Fibroblast of mammary gland (primary cell): ENCODE measurements around the gene PARP9.

Experiments
- DNase-seq: peaks from one replicate; pipeline ENCODE4 v3.0.0-alpha.2; 2010; ENCODE audit warnings: low read depth
- H3K4me3 ChIP-seq: 2 replicates; pipeline ENCODE4 v1.5.1; 2011; ENCODE audit warnings: low read depth, mild to moderate bottlenecking, low read length, moderate library complexity; ENCODE audit not compliant: control insufficient read depth
- CTCF ChIP-seq: conservative IDR thresholded peaks from 2 replicates; pipeline ENCODE4 v1.5.1; 2011; ENCODE audit warnings: low read depth, low read length, inconsistent platforms; ENCODE audit not compliant: control insufficient read depth, insufficient read depth

Gene PARP9

GRCh38 chr3:122519693-122520092 lies 44.4 kb downstream of the PARP9 start:
- no peak overlapping the region for H3K4me3 ChIP-seq
- peak; percentile 18 for DNase-seq
- no peak for TF ChIP-seq CTCF

- no peak for TF ChIP-seq CTCF
- H3K4me3 ChIP-seq = no peak overlapping the region
- DNase-seq = no peak
Measured at GRCh38 chr3:122516846-122517360, 47.2 kb downstream of the PARP9 start.

GRCh38 chr3:122515870-122516269 lies 48.2 kb downstream of the PARP9 start:
- no peak for TF ChIP-seq CTCF
- no peak for DNase-seq
- no peak overlapping the region for H3K4me3 ChIP-seq

GRCh38 chr3:122515020-122515468 lies 49.1 kb downstream of the PARP9 start:
- no peak for TF ChIP-seq CTCF
- no peak for DNase-seq
- peak overlapping the region; percentile 69 for H3K4me3 ChIP-seq

GRCh38 chr3:122514123-122515019 lies 49.7 kb downstream of the PARP9 start, which contains the start of gene KPNA1:
Gene KPNA1 (minus strand): TSS chr3:122514939. CDS start chr3:122496565, 18,374 bp downstream.
- no peak for TF ChIP-seq CTCF
- peak within 1 kb of the TSS; percentile 69 for H3K4me3 ChIP-seq
- peak; percentile 81 for DNase-seq

GRCh38 chr3:122513386-122514122 lies 50.5 kb downstream of the PARP9 start:
- H3K4me3 ChIP-seq = peak overlapping the region; percentile 69
- TF ChIP-seq CTCF = no peak
- peak; percentile 77 for DNase-seq
